Stomach smooth muscle (tissue), 2 donors: ENCODE measurements around the gene CHMP3.

Experiments used
- H3K27ac ChIP-seq: one replicate; pipeline ENCODE4 v1.7.0; 2013; ENCODE audit warnings: mild to moderate bottlenecking, low read length, inconsistent platforms
- H3K27me3 ChIP-seq, 2 donors: one replicate each; pipeline ENCODE4 v1.7.0; 2013; ENCODE audit warnings: low read length in 2 of 2; ENCODE audit not compliant: insufficient read depth in 2 of 2, control insufficient read depth in 1 of 2
- H3K36me3 ChIP-seq, 2 donors: one replicate each; pipeline ENCODE4 v1.7.0; 2013; ENCODE audit warnings: low read length in 2 of 2; ENCODE audit not compliant: control insufficient read depth in 2 of 2, insufficient read depth in 2 of 2
- H3K4me1 ChIP-seq: one replicate; pipeline ENCODE4 v1.7.0; 2013; ENCODE audit warnings: low read length; ENCODE audit not compliant: control insufficient read depth, insufficient read depth
- H3K4me3 ChIP-seq, 2 donors: one replicate each; pipeline ENCODE4 v1.7.0; 2013; ENCODE audit warnings: low read length in 2 of 2
- H3K9ac ChIP-seq, 2 donors: one replicate each; pipeline ENCODE4 v1.7.0; 2013; ENCODE audit warnings: low read length in 2 of 2, mild to moderate bottlenecking in 1 of 2
- H3K9me3 ChIP-seq, 2 donors: one replicate each; pipeline ENCODE4 v1.7.0; 2013; ENCODE audit warnings: low read length in 2 of 2; ENCODE audit not compliant: control insufficient read depth in 2 of 2
- donor health status: healthy.
- donor health status: Pancreatic carcinoma.

The CHMP3 gene

GRCh38 chr2:86489542-86489941, 73.7 kb downstream of the CHMP3 start:
- H3K27me3 ChIP-seq: no peaks in the 10 kb centered on the region
- H3K9ac ChIP-seq: no peak overlapping the region
- H3K4me3 ChIP-seq: no peak overlapping the region
- H3K36me3 ChIP-seq: peaks cover 61 to 71% of the 10 kb centered on the region in 2 donors
- H3K27ac ChIP-seq: no peak overlapping the region
- H3K9me3 ChIP-seq: no peaks in the 10 kb centered on the region
- no peaks in the 10 kb centered on the region for H3K4me1 ChIP-seq

- Histone ChIP-seq H3K9me3 (no peaks in the 10 kb centered on the region), H3K36me3 (peaks cover 66 to 79% of the 10 kb centered on the region in 2 donors), H3K4me1 (no peaks in the 10 kb centered on the region), H3K27ac (no peak overlapping the region), H3K27me3 (no peaks in the 10 kb centered on the region), H3K4me3 (no peak overlapping the region), H3K9ac (no peak overlapping the region)
Observed at GRCh38 chr2:86488561-86489250, 74.5 kb downstream of the CHMP3 start.

- Histone ChIP-seq H3K27me3 (no peaks in the 10 kb centered on the region), H3K4me1 (peaks cover 12% of the 10 kb centered on the region), H3K9me3 (no peaks in the 10 kb centered on the region), H3K27ac (no peak overlapping the region), H3K9ac (no peak overlapping the region), H3K4me3 (no peak overlapping the region), H3K36me3 (peaks cover 74 to 81% of the 10 kb centered on the region in 2 donors)
Observed at GRCh38 chr2:86487062-86487461, 76.2 kb downstream of the CHMP3 start.

- H3K9me3 ChIP-seq: no peaks in the 10 kb centered on the region
- H3K27ac ChIP-seq: no peak overlapping the region
- H3K4me3 ChIP-seq: no peak overlapping the region
- H3K27me3 ChIP-seq: no peaks in the 10 kb centered on the region
- H3K36me3 ChIP-seq: peaks cover 69 to 71% of the 10 kb centered on the region in 2 donors
- peaks cover 15% of the 10 kb centered on the region for H3K4me1 ChIP-seq
- H3K9ac ChIP-seq: no peak overlapping the region
Observed at GRCh38 chr2:86485802-86486201, 77.4 kb downstream of the CHMP3 start.

- Histone ChIP-seq H3K4me3 (no peak overlapping the region), H3K36me3 (peaks cover 68 to 69% of the 10 kb centered on the region in 2 donors), H3K27ac (no peak overlapping the region), H3K4me1 (peaks cover 17% of the 10 kb centered on the region), H3K9ac (no peak overlapping the region), H3K27me3 (no peaks in the 10 kb centered on the region), H3K9me3 (no peaks in the 10 kb centered on the region)
Observed at GRCh38 chr2:86485103-86485502, 78.1 kb downstream of the CHMP3 start.

- peaks cover 17% of the 10 kb centered on the region for H3K4me1 ChIP-seq
- no peak overlapping the region for H3K9ac ChIP-seq
- no peaks in the 10 kb centered on the region for H3K27me3 ChIP-seq
- no peaks in the 10 kb centered on the region for H3K9me3 ChIP-seq
- peaks cover 68 to 70% of the 10 kb centered on the region in 2 donors for H3K36me3 ChIP-seq
- no peak overlapping the region for H3K4me3 ChIP-seq
- no peak overlapping the region for H3K27ac ChIP-seq
Observed at GRCh38 chr2:86484385-86484784, 78.9 kb downstream of the CHMP3 start.

GRCh38 chr2:86482034-86482433, 81.2 kb downstream of the CHMP3 start:
- peaks cover 70 to 80% of the 10 kb centered on the region in 2 donors for H3K36me3 ChIP-seq
- no peak overlapping the region for H3K9ac ChIP-seq
- no peaks in the 10 kb centered on the region for H3K9me3 ChIP-seq
- no peak overlapping the region for H3K27ac ChIP-seq
- no peaks in the 10 kb centered on the region for H3K27me3 ChIP-seq
- H3K4me3 ChIP-seq: no peak overlapping the region
- H3K4me1 ChIP-seq: peaks cover 17% of the 10 kb centered on the region

GRCh38 chr2:86480105-86480504, 83.1 kb downstream of the CHMP3 start:
- peaks cover 17% of the 10 kb centered on the region for H3K4me1 ChIP-seq

GRCh38 chr2:86477349-86477748, 85.9 kb downstream of the CHMP3 start:
- H3K36me3 ChIP-seq: peaks cover 62 to 72% of the 10 kb centered on the region in 2 donors
- no peak overlapping the region for H3K4me3 ChIP-seq
- no peaks in the 10 kb centered on the region for H3K9me3 ChIP-seq
- peaks cover 8% of the 10 kb centered on the region for H3K4me1 ChIP-seq
- H3K9ac ChIP-seq: no peak overlapping the region
- no peaks in the 10 kb centered on the region for H3K27me3 ChIP-seq
- H3K27ac ChIP-seq: no peak overlapping the region

More at GRCh38 chr2:86480105-86480504, 83.1 kb downstream of the CHMP3 start:
- H3K27ac ChIP-seq: no peak overlapping the region
- H3K36me3 ChIP-seq: peaks cover 70 to 77% of the 10 kb centered on the region in 2 donors
- H3K4me3 ChIP-seq: no peak overlapping the region
- no peaks in the 10 kb centered on the region for H3K27me3 ChIP-seq
- no peak overlapping the region for H3K9ac ChIP-seq
- no peaks in the 10 kb centered on the region for H3K9me3 ChIP-seq

GRCh38 chr2:86476918-86477317, 86.3 kb downstream of the CHMP3 start:
- Histone ChIP-seq H3K27ac (no peak overlapping the region), H3K27me3 (no peaks in the 10 kb centered on the region), H3K4me1 (peaks cover 3% of the 10 kb centered on the region), H3K36me3 (peaks cover 58 to 71% of the 10 kb centered on the region in 2 donors), H3K9me3 (no peaks in the 10 kb centered on the region), H3K9ac (no peak overlapping the region), H3K4me3 (no peak overlapping the region)

GRCh38 chr2:86476092-86476491, 87.2 kb downstream of the CHMP3 start:
- Histone ChIP-seq H3K4me3 (no peak overlapping the region), H3K9ac (no peak overlapping the region), H3K36me3 (peaks cover 58 to 69% of the 10 kb centered on the region in 2 donors), H3K9me3 (no peaks in the 10 kb centered on the region), H3K27me3 (no peaks in the 10 kb centered on the region), H3K27ac (no peak overlapping the region), H3K4me1 (peaks cover 3% of the 10 kb centered on the region)
